T47D (cell line): Measurements from ENCODE around the gene DOCK9.
A peak's percentile ranks its signal among the peaks of the same experiment; 100 is the strongest.

Experiments used
- DNase-seq, 2 experiments: peaks; one replicate each; pipeline versions ENCODE4 v3.0.0 to v3.0.0-alpha.2; 2011 to 2012; ENCODE audit warnings: low read depth in 1 of 2, low spot score in 1 of 2
- JUND ChIP-seq: IDR thresholded peaks from 2 replicates; pipeline ENCODE4 v1.6.1; 2012; ENCODE audit warnings: low read depth
- in situ Hi-C: cut with HindIII; loops from 2 replicates; pipeline ENCODE4 v1.10.0; 2016; ENCODE audit warnings: low sequenced_read_pairs, low pct_unique_long_range_greater_than_20kb

DOCK9 gene

DNA sequence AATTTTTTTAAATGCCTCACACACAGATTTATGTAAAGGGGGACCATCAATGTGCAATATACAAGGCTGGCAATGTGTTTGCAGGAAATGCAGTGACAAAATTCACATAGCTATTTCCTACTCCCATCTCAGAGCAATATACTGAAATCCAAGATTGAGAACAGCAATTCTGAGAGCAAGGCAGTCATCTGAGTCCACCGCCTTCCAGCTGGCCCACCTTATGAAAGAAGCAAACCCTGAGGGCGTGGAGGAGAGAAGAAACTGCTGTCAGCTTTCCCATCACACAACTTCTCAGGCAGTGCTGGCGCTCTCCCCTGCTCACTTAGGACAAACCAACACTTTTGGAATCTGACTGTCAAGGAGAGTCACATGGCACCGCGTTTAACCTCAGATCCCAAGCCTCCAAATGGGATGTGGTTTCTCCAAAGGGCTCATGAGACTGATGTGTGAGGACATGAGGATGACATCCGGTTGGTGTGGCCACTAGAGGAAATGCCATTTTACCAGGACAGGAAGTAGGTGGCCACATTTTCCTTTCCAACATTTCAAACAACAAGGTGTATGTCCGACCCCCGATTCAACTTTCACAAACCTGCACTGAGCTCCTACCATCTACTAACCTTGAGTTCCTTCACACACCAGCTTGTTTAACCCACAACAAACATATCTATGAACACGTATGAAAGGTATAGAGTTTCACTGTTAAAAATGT is 3.7 kb upstream of the DOCK9 start:
- no peak for DNase-seq
- no peak for TF ChIP-seq JUND
- in situ Hi-C loops = no loop called here

DNA sequence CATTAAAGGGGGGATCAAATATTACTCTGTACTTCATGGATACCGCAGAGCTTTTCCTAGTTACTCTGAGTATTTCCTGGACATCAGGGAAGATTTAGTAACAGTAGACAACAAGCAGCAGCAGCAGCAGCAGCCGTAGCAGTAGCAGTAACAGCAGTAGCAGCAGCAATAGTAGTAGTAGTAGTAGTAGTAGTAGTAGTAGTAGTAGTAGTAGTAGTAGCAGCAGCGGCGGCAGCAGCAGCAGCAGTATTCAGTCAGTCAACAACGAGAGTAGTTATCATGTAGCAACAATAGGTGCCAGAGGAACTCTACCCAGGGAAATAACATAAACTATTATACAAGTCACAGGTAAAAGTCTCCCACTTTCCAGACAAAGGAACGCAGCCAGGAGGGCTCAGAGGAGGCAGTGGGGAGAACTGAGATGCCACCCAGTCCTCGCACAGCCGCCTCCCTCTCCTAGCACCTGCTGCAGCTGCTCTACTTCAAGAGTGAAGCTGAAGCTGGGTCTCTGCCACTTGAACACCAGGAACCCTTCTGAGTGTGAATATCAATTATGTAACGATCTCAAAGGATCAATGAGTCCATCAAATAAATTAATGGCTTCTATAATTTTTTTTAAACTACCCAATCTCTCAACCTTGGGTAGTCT is 1.3 kb upstream of the DOCK9 start:
- no peak for TF ChIP-seq JUND
- DNase-seq = no peak
- in situ Hi-C loops = no loop called here

DNA sequence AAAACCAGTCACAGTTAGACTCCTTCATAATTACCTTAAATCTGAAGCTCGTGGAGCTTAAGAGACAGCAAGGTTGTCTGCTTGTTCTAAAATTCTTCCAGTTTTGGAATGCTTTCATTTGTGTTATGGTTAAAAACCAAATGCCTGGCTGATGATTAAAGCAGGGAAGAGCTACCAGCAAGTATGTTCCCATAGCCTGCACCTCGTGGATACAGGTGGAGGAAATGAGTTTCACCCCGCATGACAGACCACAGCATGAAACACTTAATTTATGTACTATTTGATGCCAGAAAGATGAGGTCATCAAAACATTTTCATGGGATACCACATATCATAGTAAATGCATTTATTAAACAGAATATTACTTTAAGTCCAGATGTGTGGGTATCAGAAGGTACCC is 416 bp upstream of the DOCK9 start:
- no peak for DNase-seq

GRCh38 chr13:98976941-98977340 is 923 bp downstream of the DOCK9 start:
- DNase-seq = no peak
- no peak for TF ChIP-seq JUND
- in situ Hi-C loops = no loop called here

More for the DNA sequence above, 416 bp upstream of the DOCK9 start:
- in situ Hi-C loops = no loop called here
- TF ChIP-seq JUND = no peak

- in situ Hi-C loops = no loop called here
- DNase-seq = no peak
- TF ChIP-seq JUND = no peak
Measured at GRCh38 chr13:98976338-98976737, 1.5 kb downstream of the DOCK9 start.

DNA sequence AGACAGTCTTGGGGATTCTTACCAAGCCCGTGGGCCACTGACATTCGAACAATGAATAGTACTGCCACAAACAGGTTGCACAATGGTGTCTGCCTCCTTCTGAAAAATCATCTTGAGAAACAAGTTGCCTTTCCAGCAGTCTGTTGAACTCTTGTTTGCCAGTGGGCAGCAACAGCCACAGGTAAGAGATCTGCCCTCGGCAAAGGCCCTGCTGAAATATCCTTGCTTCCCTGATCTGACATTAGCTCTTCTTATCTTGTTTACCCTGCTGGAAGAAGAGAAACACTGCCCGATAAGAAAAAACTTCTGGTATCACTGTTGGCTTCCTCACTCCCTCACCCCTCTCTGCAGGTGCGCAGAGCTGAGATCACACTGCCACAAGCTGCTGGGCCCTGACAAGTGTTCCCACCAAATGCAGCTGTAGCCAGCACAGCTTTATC is 2.0 kb downstream of the DOCK9 start:
- no peak for DNase-seq
- no peak for TF ChIP-seq JUND
- in situ Hi-C loops = no loop called here

DNA sequence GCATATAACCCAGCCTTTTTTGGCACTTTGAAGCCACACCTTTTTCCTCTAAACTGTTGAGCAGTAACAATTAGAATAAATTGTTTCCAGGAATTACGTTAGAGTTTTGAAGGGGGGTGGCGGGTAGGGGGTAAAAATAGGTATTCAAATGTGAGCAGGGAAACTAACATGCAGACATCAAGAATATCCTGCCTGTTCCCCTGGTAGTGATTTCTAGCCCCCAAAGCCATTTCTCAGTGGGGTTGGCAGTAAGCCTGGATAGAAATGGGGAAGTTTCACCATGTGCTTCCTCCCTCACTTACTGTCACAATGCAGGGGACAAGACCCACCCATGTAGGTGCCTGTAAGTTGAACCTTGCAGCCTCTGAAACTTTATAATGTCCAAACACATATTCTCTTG is 3.8 kb downstream of the DOCK9 start:
- DNase-seq = no peak
- no peak for TF ChIP-seq JUND

GRCh38 chr13:98972627-98973026 is 5.2 kb downstream of the DOCK9 start:
- in situ Hi-C loops = no loop called here
- TF ChIP-seq JUND = peak; percentile 63; the same call in 1 of the 2 replicates
- DNase-seq = peak; percentile 7 to 78

More for the DNA sequence above, 3.8 kb downstream of the DOCK9 start:
- in situ Hi-C loops = no loop called here

DNA sequence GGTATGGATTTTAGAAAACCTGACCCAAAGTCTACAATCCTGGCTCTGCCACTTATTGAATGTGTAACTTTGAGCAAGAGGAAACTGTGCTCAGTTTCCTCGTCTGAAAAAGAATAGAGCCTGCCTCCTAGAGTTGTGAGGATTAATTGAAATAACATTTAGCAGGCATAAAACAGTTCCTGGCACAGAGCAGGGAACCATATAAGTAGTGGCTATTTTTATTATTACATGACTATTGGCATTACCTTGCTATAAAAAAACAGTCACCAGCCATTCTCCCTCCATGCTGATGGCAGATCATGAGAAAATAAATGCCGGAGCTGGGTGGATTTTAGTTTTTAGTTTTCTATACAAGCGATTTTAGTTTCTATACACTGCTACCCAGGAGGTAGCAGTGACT is 5.8 kb downstream of the DOCK9 start:
- in situ Hi-C loops = no loop called here
- TF ChIP-seq JUND = no peak
- no peak for DNase-seq

GRCh38 chr13:98970330-98970729 is 7.5 kb downstream of the DOCK9 start:
- DNase-seq = no peak
- in situ Hi-C loops = no loop called here
- no peak for TF ChIP-seq JUND

- DNase-seq = no peak
- in situ Hi-C loops = no loop called here
- TF ChIP-seq JUND = no peak
Measured at GRCh38 chr13:98967491-98967890, 10.4 kb downstream of the DOCK9 start.

GRCh38 chr13:98966019-98966418 is 11.8 kb downstream of the DOCK9 start:
- TF ChIP-seq JUND = no peak
- in situ Hi-C loops = no loop called here

DNA sequence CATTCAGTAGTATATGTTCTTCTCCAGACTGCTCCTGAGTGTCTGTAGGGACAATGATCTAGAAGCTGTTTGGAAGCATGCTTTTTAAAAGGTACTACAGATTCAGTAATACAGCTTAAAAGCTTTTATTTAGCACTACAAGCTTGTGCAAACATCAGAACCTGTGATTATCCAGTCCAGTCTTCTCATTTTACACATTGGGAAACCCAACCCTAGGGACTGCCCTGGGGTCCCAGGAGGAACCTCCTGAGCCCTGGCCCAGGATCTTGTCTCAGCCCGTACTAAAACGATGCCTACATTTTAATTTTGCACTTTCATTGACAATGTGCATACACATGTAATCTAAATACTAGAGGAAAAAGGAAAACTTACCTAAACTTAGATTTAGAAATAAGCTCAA is 12.5 kb downstream of the DOCK9 start:
- TF ChIP-seq JUND = no peak
- in situ Hi-C loops = no loop called here
- no peak for DNase-seq

More at GRCh38 chr13:98966019-98966418, 11.8 kb downstream of the DOCK9 start:
- no peak for DNase-seq

GRCh38 chr13:98963917-98964316 is 13.9 kb downstream of the DOCK9 start:
- in situ Hi-C loops = no loop called here
- TF ChIP-seq JUND = no peak
- DNase-seq = no peak
